PC-9 (cell line): ENCODE data around the gene TOPORS. TPM values are rescaled to one million over a fixed set of nuclear protein-coding genes. Genes with fewer than 3 reads are reported as not detected.

Source experiments
- BruUV-seq: library from RNA; stranded (reverse); fragments of 400-500 nt; replicated peaks from 2 replicates; lab custom pipeline; 2021; lab: Mats Ljungman, UMichigan
- CTCF ChIA-PET: fragments of 300-600 bp; sonication (Branson Sonifier 250); formaldehyde crosslinking; loops from one replicate; lab custom pipeline; 2022; ENCODE audit warnings: antibody characterized with exemption; lab: Charles Lee
- POLR2A ChIA-PET: fragments of 300-600 bp; sonication (Branson Sonifier 250); formaldehyde crosslinking; loops from one replicate; lab custom pipeline; 2022; ENCODE audit warnings: antibody characterized with exemption; ENCODE audit not compliant: unreplicated experiment; lab: Charles Lee
- DNase-seq, 2 experiments: peaks; one replicate each; pipeline versions ENCODE4 v3.0.0 to v3.0.0-alpha.2; 2015 to 2022; ENCODE audit warnings: mixed read lengths in 1 of 2
- H2AFZ ChIP-seq: fragments of 200-600 bp; sonication (generic); 2 replicates; pipeline ENCODE4 v1.8.1; 2017; ENCODE audit warnings: antibody characterized with exemption
- H3F3A ChIP-seq: fragments of 200-600 bp; sonication (generic); 2 replicates; pipeline ENCODE4 v1.8.1; 2017; ENCODE audit warnings: antibody characterized with exemption, mild to moderate bottlenecking, low read depth; ENCODE audit not compliant: insufficient read depth
- H3K27ac ChIP-seq: fragments of 200-600 bp; sonication (generic); 2 replicates; pipeline ENCODE4 v1.6.1; 2016; ENCODE audit warnings: mixed run types
- H3K27me3 ChIP-seq: fragments of 200-600 bp; sonication (generic); 2 replicates; pipeline ENCODE4 v1.6.1; 2016; ENCODE audit warnings: low read depth, mixed run types; ENCODE audit not compliant: insufficient read depth
- H3K36me3 ChIP-seq: fragments of 200-600 bp; sonication (generic); 2 replicates; pipeline ENCODE4 v1.6.1; 2016; ENCODE audit warnings: low read depth, mixed run types
- H3K4me1 ChIP-seq: fragments of 200-600 bp; sonication (generic); replicated peaks from 2 replicates; pipeline ENCODE4 v1.6.1; 2016; ENCODE audit warnings: mixed run types; ENCODE audit not compliant: insufficient read depth
- H3K4me2 ChIP-seq: fragments of 200-600 bp; sonication (generic); 2 replicates; pipeline ENCODE4 v1.6.1; 2017; ENCODE audit warnings: mixed run types
- H3K4me3 ChIP-seq: fragments of 200-600 bp; sonication (generic); 2 replicates; pipeline ENCODE4 v1.6.1; 2016; ENCODE audit warnings: mixed run types
- H3K79me2 ChIP-seq: fragments of 200-600 bp; sonication (generic); 2 replicates; pipeline ENCODE4 v1.6.1; 2017; ENCODE audit warnings: low read depth, mixed run types
- H3K9me2 ChIP-seq: fragments of 200-600 bp; sonication (generic); 2 replicates; pipeline ENCODE4 v1.8.1; 2017; ENCODE audit warnings: mild to moderate bottlenecking; ENCODE audit not compliant: insufficient read depth
- H3K9me3 ChIP-seq: fragments of 200-600 bp; sonication (generic); 2 replicates; pipeline ENCODE4 v1.8.1; 2016; ENCODE audit warnings: low read depth; ENCODE audit not compliant: insufficient read depth
- H4K20me1 ChIP-seq: fragments of 200-600 bp; sonication (generic); 2 replicates; pipeline ENCODE4 v1.8.1; 2017; ENCODE audit not compliant: insufficient read depth
- CTCF ChIP-seq: fragments of 200-600 bp; sonication (generic); conservative IDR thresholded peaks from 2 replicates; pipeline ENCODE4 v1.6.1; 2017; ENCODE audit warnings: mixed run types, antibody characterized with exemption, mild to moderate bottlenecking, moderate library complexity
- EZH2 ChIP-seq: fragments of 200-600 bp; sonication (generic); IDR thresholded peaks from 2 replicates; pipeline ENCODE4 v1.8.0; 2017; ENCODE audit warnings: antibody characterized with exemption, low read depth
- intact Hi-C: fragments of 100-400 bp; cut with micrococcal nuclease; formaldehyde crosslinking; loops from one replicate; pipeline ENCODE4 v1.10.0; 2022; ENCODE audit not compliant: unreplicated experiment
- total RNA-seq: library from RNA; stranded (reverse); gene quantifications from 2 replicates; pipeline ENCODE4 v1.2.3, GENCODE V29; 2021

TOPORS gene
- total RNA-seq, 1 experiment from 2014 or later, result 11.1 TPM

- Histone ChIP-seq H3K4me2 (no peak overlapping the region), H3F3A (no peaks in the 10 kb centered on the region), H3K79me2 (peaks cover 28% of the 10 kb centered on the region), H2AFZ (no peak overlapping the region), H4K20me1 (peaks cover 3% of the 10 kb centered on the region; the same call in 1 of the 2 replicates), H3K9me3 (no peaks in the 10 kb centered on the region), H3K4me1 (peaks cover 15% of the 10 kb centered on the region), H3K9me2 (no peaks in the 10 kb centered on the region), H3K27ac (no peak overlapping the region), H3K27me3 (no peaks in the 10 kb centered on the region), H3K4me3 (no peak overlapping the region), H3K36me3 (no peaks in the 10 kb centered on the region)
- no peak for TF ChIP-seq CTCF
- no peak for TF ChIP-seq EZH2
- no TSS peak for BruUV-seq
- intact Hi-C loops, result no loop called here
- no peak for DNase-seq
- ChIA-PET CTCF (interaction anchor here (1.1 kb wide), 1 partner anchor 18 kb away, joined by 3 read pairs; no protein-coding TSS in a partner anchor), POLR2A (interaction anchor here (0.6 kb wide), 1 partner anchor 10 kb away, joined by 8 read pairs; no protein-coding TSS in a partner anchor)
Measured at GRCh38 chr9:32554107-32554506, 1.7 kb upstream of the TOPORS start.

- DNase-seq, result peak in 1 of 2 experiments; percentile 36
- peaks cover 15% of the 10 kb centered on the region for H3K4me1 ChIP-seq
- peaks cover 55% of the 10 kb centered on the region for H3K79me2 ChIP-seq
- H4K20me1 ChIP-seq, result peaks cover 14% of the 10 kb centered on the region
- H3K36me3 ChIP-seq, result no peaks in the 10 kb centered on the region
- intact Hi-C loops, result loop anchor here (2.0 kb wide), 1 partner anchor 21 kb away; the partner anchor contains the start of gene NDUFB6
- H3K27ac ChIP-seq, result peak overlapping the region; percentile 77
- H2AFZ ChIP-seq, result peak overlapping the region; percentile 86
- H3K27me3 ChIP-seq, result no peaks in the 10 kb centered on the region
- H3K9me2 ChIP-seq, result no peaks in the 10 kb centered on the region
- CTCF ChIA-PET, result interaction anchor here (0.6 to 1.5 kb wide), 2 partner anchors 25 to 192 kb away, joined by 3 to 4 read pairs; no protein-coding TSS in a partner anchor
- POLR2A ChIA-PET, result interaction anchor here (0.5 to 0.8 kb wide), 3 partner anchors 26 to 465 kb away, joined by 3 to 5 read pairs (median 3); partner anchors contain the start of gene RIGI
- BruUV-seq, result no TSS peak
- H3K9me3 ChIP-seq, result no peaks in the 10 kb centered on the region
- H3K4me2 ChIP-seq, result peak overlapping the region; percentile 88
- TF ChIP-seq CTCF (no peak), EZH2 (no peak)
- H3K4me3 ChIP-seq, result peak overlapping the region; percentile 95
- H3F3A ChIP-seq, result no peaks in the 10 kb centered on the region
Measured at GRCh38 chr9:32551276-32552051, 922 bp downstream of the TOPORS start.

GRCh38 chr9:32550562-32551275 is 1.7 kb downstream of the TOPORS start:
- ChIA-PET POLR2A (interaction anchor here (0.6 to 0.8 kb wide), 5 partner anchors 120 to 1158 kb away, joined by 3 to 8 read pairs (median 3); no protein-coding TSS in a partner anchor), CTCF (interaction anchor here (0.5 to 1.5 kb wide), 5 partner anchors 21 to 718 kb away, joined by 3 to 5 read pairs (median 4); no protein-coding TSS in a partner anchor)
- BruUV-seq, result no TSS peak
- Histone ChIP-seq H3K4me1 (peaks cover 15% of the 10 kb centered on the region), H3K9me3 (no peaks in the 10 kb centered on the region), H3K27me3 (no peaks in the 10 kb centered on the region), H3K9me2 (no peaks in the 10 kb centered on the region), H3K4me2 (peak overlapping the region; percentile 88), H3K4me3 (peak overlapping the region; percentile 95), H3K36me3 (no peaks in the 10 kb centered on the region), H3K79me2 (peaks cover 62% of the 10 kb centered on the region), H3K27ac (peak overlapping the region; percentile 77), H3F3A (no peaks in the 10 kb centered on the region), H2AFZ (peak overlapping the region; percentile 86), H4K20me1 (peaks cover 19% of the 10 kb centered on the region)
- DNase-seq, result peak; percentile 68 to 86
- no peak for TF ChIP-seq CTCF
- no peak for TF ChIP-seq EZH2
- intact Hi-C loops, result no loop called here
